HAP-1 (cell line): Measurements from ENCODE around the gene SHC1.

Experiments
- DNase-seq, 2 experiments: peaks; one replicate each; pipeline ENCODE4 v3.0.0-alpha.2; 2016 to 2020; ENCODE audit warnings: low spot score in 2 of 2
- H3K27me3 ChIP-seq: fragments of 250-450 bp; sonication (Bioruptor Pico); 2 replicates; pipeline ENCODE4 v1.5.1; 2020; ENCODE audit warnings: low read depth, mild to moderate bottlenecking, moderate library complexity
- H3K36me3 ChIP-seq: fragments of 250-450 bp; sonication (Bioruptor Pico); replicated peaks from 2 replicates; pipeline ENCODE4 v1.5.1; 2020; ENCODE audit warnings: mild to moderate bottlenecking
- H3K4me1 ChIP-seq: fragments of 250-450 bp; sonication (Bioruptor Pico); 2 replicates; pipeline ENCODE4 v1.5.1; 2020; ENCODE audit warnings: mild to moderate bottlenecking
- H3K4me3 ChIP-seq: fragments of 250-450 bp; sonication (Bioruptor Pico); 2 replicates; pipeline ENCODE4 v1.5.1; 2020; ENCODE audit warnings: mild to moderate bottlenecking, moderate library complexity
- H3K9me3 ChIP-seq: fragments of 250-450 bp; sonication (Bioruptor Pico); 2 replicates; pipeline ENCODE4 v1.5.1; 2020; ENCODE audit warnings: mild to moderate bottlenecking, moderate library complexity
- in situ Hi-C: fragments of 300-500 bp; cut with MboI; formaldehyde crosslinking; loops from 3 replicates; pipeline ENCODE4 v1.14.3; 2020; ENCODE audit warnings: low sequenced_read_pairs, inconsistent platforms, mixed read lengths

SHC1 gene

GRCh38 chr1:155003766-155004351 lies 33.3 kb upstream of the SHC1 start:
- Histone ChIP-seq H3K9me3 (no peaks in the 10 kb centered on the region), H3K4me3 (peak overlapping the region; percentile 77), H3K36me3 (no peaks in the 10 kb centered on the region; the same call in 1 of the 2 replicates), H3K27me3 (no peaks in the 10 kb centered on the region), H3K4me1 (peaks cover 18% of the 10 kb centered on the region)
- in situ Hi-C loops, result no loop called here
- DNase-seq, result peak; percentile 33 to 72

- DNase-seq, result peak in 1 of 2 experiments; percentile 52
- no peaks in the 10 kb centered on the region for H3K9me3 ChIP-seq
- no peaks in the 10 kb centered on the region for H3K27me3 ChIP-seq
- peak overlapping the region; percentile 77 for H3K4me3 ChIP-seq
- in situ Hi-C loops, result no loop called here
- no peaks in the 10 kb centered on the region; the same call in 1 of the 2 replicates for H3K36me3 ChIP-seq
- H3K4me1 ChIP-seq, result peaks cover 20% of the 10 kb centered on the region
Measured at GRCh38 chr1:155003227-155003765, 32.7 kb upstream of the SHC1 start.

- DNase-seq, result peak in 1 of 2 experiments; percentile 47
- peaks cover 20% of the 10 kb centered on the region for H3K4me1 ChIP-seq
- H3K36me3 ChIP-seq, result no peaks in the 10 kb centered on the region; the same call in 1 of the 2 replicates
- in situ Hi-C loops, result no loop called here
- no peaks in the 10 kb centered on the region for H3K9me3 ChIP-seq
- H3K27me3 ChIP-seq, result no peaks in the 10 kb centered on the region
- H3K4me3 ChIP-seq, result peak within 1 kb of the TSS; percentile 77
Measured at GRCh38 chr1:155002464-155003226, 32.1 kb upstream of the SHC1 start, which contains the start of gene ZBTB7B. Gene ZBTB7B, plus strand, starts transcription at chr1:155002802. Its CDS starts 11,859 bp downstream, at chr1:155014661.

- peak overlapping the region; percentile 77 for H3K4me3 ChIP-seq
- H3K9me3 ChIP-seq, result no peaks in the 10 kb centered on the region
- peaks cover 20% of the 10 kb centered on the region for H3K4me1 ChIP-seq
- in situ Hi-C loops, result no loop called here
- H3K36me3 ChIP-seq, result no peaks in the 10 kb centered on the region; the same call in 1 of the 2 replicates
- no peaks in the 10 kb centered on the region for H3K27me3 ChIP-seq
- peak; percentile 98 to 100 for DNase-seq
Measured at GRCh38 chr1:155001675-155002463, 31.3 kb upstream of the SHC1 start.

- Histone ChIP-seq H3K4me1 (peaks cover 20% of the 10 kb centered on the region), H3K36me3 (no peaks in the 10 kb centered on the region; the same call in 1 of the 2 replicates), H3K4me3 (peak overlapping the region; percentile 77), H3K9me3 (no peaks in the 10 kb centered on the region), H3K27me3 (no peaks in the 10 kb centered on the region)
- in situ Hi-C loops, result no loop called here
- DNase-seq, result peak in 1 of 2 experiments; percentile 46
Measured at GRCh38 chr1:155001425-155001674, 30.8 kb upstream of the SHC1 start.

GRCh38 chr1:155000726-155001424 lies 30.3 kb upstream of the SHC1 start:
- Histone ChIP-seq H3K4me3 (peak overlapping the region; percentile 77), H3K4me1 (peaks cover 20% of the 10 kb centered on the region), H3K36me3 (no peaks in the 10 kb centered on the region; the same call in 1 of the 2 replicates), H3K27me3 (no peaks in the 10 kb centered on the region), H3K9me3 (no peaks in the 10 kb centered on the region)
- in situ Hi-C loops, result no loop called here
- DNase-seq, result peak; percentile 82 to 96

GRCh38 chr1:155000411-155000725 lies 29.8 kb upstream of the SHC1 start:
- DNase-seq, result no peak
- in situ Hi-C loops, result no loop called here
- Histone ChIP-seq H3K36me3 (no peaks in the 10 kb centered on the region; the same call in 1 of the 2 replicates), H3K4me3 (peak overlapping the region; percentile 77), H3K9me3 (no peaks in the 10 kb centered on the region), H3K4me1 (peaks cover 22% of the 10 kb centered on the region), H3K27me3 (no peaks in the 10 kb centered on the region)

- peaks cover 22% of the 10 kb centered on the region for H3K4me1 ChIP-seq
- H3K27me3 ChIP-seq, result no peaks in the 10 kb centered on the region
- in situ Hi-C loops, result loop anchor here (5.0 kb wide), 1 partner anchor 63 kb away; the partner anchor contains the start of gene EFNA4
- H3K9me3 ChIP-seq, result no peaks in the 10 kb centered on the region
- peak; percentile 65 to 76 for DNase-seq
- peak overlapping the region; percentile 77 for H3K4me3 ChIP-seq
- H3K36me3 ChIP-seq, result no peaks in the 10 kb centered on the region; the same call in 1 of the 2 replicates
Measured at GRCh38 chr1:154999571-155000410, 29.2 kb upstream of the SHC1 start.

GRCh38 chr1:154998818-154999570 lies 28.4 kb upstream of the SHC1 start:
- DNase-seq, result peak; percentile 73 to 91
- H3K4me1 ChIP-seq, result peaks cover 17% of the 10 kb centered on the region

GRCh38 chr1:154998201-154998780 lies 27.7 kb upstream of the SHC1 start:
- in situ Hi-C loops, result loop anchor here (5.0 kb wide), 1 partner anchor 64 kb away; the partner anchor contains the start of gene EFNA4
- no peak for DNase-seq
- Histone ChIP-seq H3K4me3 (no peak overlapping the region), H3K9me3 (no peaks in the 10 kb centered on the region), H3K36me3 (no peaks in the 10 kb centered on the region), H3K27me3 (no peaks in the 10 kb centered on the region), H3K4me1 (peaks cover 17% of the 10 kb centered on the region)

More at GRCh38 chr1:154998818-154999570, 28.4 kb upstream of the SHC1 start:
- Histone ChIP-seq H3K27me3 (no peaks in the 10 kb centered on the region), H3K36me3 (no peaks in the 10 kb centered on the region), H3K4me3 (peak overlapping the region; percentile 77), H3K9me3 (no peaks in the 10 kb centered on the region)
- in situ Hi-C loops, result loop anchor here (5.0 kb wide), 1 partner anchor 63 kb away; the partner anchor contains the start of gene EFNA4

- H3K36me3 ChIP-seq, result peaks cover 8% of the 10 kb centered on the region; the same call in 1 of the 2 replicates
- H3K4me3 ChIP-seq, result no peak overlapping the region
- no peaks in the 10 kb centered on the region for H3K27me3 ChIP-seq
- no peak for DNase-seq
- in situ Hi-C loops, result loop anchor here (5.0 kb wide), 1 partner anchor 65 kb away; the partner anchor contains the start of gene EFNA4
- H3K9me3 ChIP-seq, result no peaks in the 10 kb centered on the region
- peaks cover 17% of the 10 kb centered on the region for H3K4me1 ChIP-seq
Measured at GRCh38 chr1:154996966-154997701, 26.6 kb upstream of the SHC1 start.
